Measurements from ENCODE around the gene CTDSPL. TPM values are rescaled to one million over a fixed set of nuclear protein-coding genes. Genes with fewer than 3 reads are reported as not detected.

The CTDSPL gene
- total and polyA plus RNA-seq, 5 donors from 2014 or later: 0.08 to 1.7 TPM; not detected in 3

DNA sequence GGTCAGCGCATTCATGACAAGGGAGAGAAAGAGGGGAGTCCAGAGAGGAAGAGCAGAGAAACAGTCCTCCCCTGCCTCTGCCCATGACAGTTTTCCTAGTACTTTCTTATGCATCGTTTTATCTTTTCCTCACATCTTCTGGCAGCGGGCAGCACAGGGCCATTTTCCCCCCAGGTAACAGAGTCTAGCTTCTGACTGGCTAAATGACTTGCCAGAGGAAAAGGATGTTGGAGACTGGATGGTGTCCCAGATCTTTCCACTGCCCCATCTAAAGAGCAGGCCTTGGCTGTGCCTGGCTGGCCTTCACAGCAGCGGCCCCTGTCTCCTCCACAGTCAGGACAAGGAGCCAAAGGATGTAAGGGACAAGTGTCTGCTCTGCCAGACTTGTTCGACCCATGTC, 59.3 kb downstream of the CTDSPL start:
- H3K27me3 ChIP-seq (ENCODE audit: control insufficient read depth, insufficient read depth, low read length): peaks cover 3% of the 10 kb centered on the region
- Mint-ChIP-seq H3K4me3 (no peak overlapping the region), H3K4me1 (no peaks in the 10 kb centered on the region), H3K36me3 (no peaks in the 10 kb centered on the region), H3K9me3 (no peaks in the 10 kb centered on the region), H3K27ac (no peak overlapping the region), H3K27me3 (peaks cover 20% of the 10 kb centered on the region)
- no peaks in the 10 kb centered on the region for H3K4me1 ChIP-seq (ENCODE audit: control insufficient read depth, insufficient read depth, low read length, poor library complexity, severe bottlenecking)
- ATAC-seq (ENCODE audit: low read depth in 2 of 2) (no peak), DNase-seq (no peak)
- no peak overlapping the region for H3K27ac ChIP-seq (ENCODE audit: insufficient read depth, low read length, poor library complexity, severe bottlenecking)
- H3K4me3 ChIP-seq (ENCODE audit: low read depth, low read length): no peak overlapping the region
- H3K9me3 ChIP-seq (ENCODE audit: control insufficient read depth in 2 of 2, low read length in 2 of 2): no peaks in the 10 kb centered on the region
- no peaks in the 10 kb centered on the region for H3K36me3 ChIP-seq (ENCODE audit: control insufficient read depth, insufficient read depth, low read length)

DNA sequence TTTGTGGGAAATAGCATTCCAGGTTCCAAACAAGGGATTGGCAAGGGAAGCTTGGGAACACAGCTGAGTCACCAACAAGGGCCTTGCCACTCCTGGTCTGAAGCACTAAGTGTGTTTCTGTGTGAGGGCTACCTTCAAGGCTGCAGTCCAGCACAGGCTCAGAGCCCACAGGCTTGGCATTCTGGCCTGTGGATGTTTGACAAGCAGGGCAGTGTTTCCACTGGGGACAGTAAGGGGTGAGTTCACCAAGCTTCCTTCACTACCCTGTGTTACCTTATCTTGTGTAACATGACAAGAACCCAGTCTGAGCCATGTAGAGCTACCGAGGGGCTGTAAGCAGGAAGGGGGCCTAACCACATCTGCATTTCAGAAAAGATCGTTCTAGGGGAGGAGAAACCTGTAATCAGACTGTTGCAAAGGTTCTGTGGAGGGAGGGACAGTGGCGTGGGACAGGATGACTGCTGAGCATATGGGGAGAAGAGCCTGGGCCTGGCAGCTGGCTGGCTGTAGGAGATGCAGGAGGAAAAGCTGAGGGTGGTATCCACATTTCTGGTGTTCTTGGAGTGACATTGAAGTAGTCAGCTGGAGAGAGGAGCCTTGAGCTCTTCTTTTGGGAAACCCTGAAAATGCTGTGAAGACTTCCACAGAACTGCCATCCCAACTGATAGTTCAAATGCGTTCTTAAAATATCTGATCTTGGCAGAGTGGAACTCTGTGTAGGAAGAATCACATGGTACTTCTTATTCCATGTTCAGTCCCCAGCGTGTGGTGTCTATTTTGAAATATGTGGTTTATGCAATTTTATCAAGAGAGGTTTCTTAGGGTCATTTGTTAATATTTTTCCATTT, 61.3 kb downstream of the CTDSPL start:
- Mint-ChIP-seq H3K9me3 (no peaks in the 10 kb centered on the region), H3K27ac (peak overlapping the region in 1 of 3 donors; percentile 12), H3K36me3 (no peaks in the 10 kb centered on the region), H3K27me3 (peaks cover 22% of the 10 kb centered on the region), H3K4me1 (no peaks in the 10 kb centered on the region), H3K4me3 (no peak overlapping the region)
- Histone ChIP-seq H3K36me3 (ENCODE audit: control insufficient read depth, insufficient read depth, low read length) (no peaks in the 10 kb centered on the region), H3K27ac (ENCODE audit: insufficient read depth, low read length, poor library complexity, severe bottlenecking) (no peak overlapping the region), H3K4me3 (ENCODE audit: low read depth, low read length) (no peak overlapping the region), H3K4me1 (ENCODE audit: control insufficient read depth, insufficient read depth, low read length, poor library complexity, severe bottlenecking) (no peaks in the 10 kb centered on the region), H3K9me3 (ENCODE audit: control insufficient read depth in 2 of 2, low read length in 2 of 2) (no peaks in the 10 kb centered on the region), H3K27me3 (ENCODE audit: control insufficient read depth, insufficient read depth, low read length) (peaks cover under 1% of the 10 kb centered on the region)
- no peak for ATAC-seq (ENCODE audit: low read depth in 2 of 2)
- no peak for DNase-seq

DNA sequence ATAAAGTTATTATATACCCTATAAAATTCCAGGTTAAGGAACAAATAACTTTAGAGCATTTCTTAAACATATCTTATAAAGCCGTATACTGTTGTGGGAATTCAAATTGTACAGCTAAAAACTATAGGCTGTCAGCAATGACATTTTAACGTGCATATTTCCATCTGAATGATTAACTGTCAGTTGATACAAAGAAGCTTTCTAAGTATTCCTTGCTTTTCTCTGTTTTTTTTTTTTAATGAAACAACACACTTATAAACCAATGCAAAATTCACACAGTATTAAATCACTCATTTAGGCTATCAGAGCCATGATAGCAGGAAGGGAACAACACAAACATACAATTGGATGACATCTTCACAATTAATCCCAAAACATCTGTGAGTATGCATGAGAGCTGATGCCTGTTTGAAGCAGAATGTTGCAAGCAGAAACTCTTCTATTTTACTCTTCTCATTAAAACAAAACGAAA, 61.9 kb downstream of the CTDSPL start:
- DNase-seq (no peak), ATAC-seq (ENCODE audit: low read depth in 2 of 2) (no peak)
- H3K27ac Mint-ChIP-seq: no peak overlapping the region
- H3K4me3 ChIP-seq (ENCODE audit: low read depth, low read length): no peak overlapping the region
- H3K4me1 ChIP-seq (ENCODE audit: control insufficient read depth, insufficient read depth, low read length, poor library complexity, severe bottlenecking): no peaks in the 10 kb centered on the region
- peaks cover 17% of the 10 kb centered on the region for H3K27me3 Mint-ChIP-seq
- H3K4me3 Mint-ChIP-seq: no peak overlapping the region
- H3K27me3 ChIP-seq (ENCODE audit: control insufficient read depth, insufficient read depth, low read length): no peaks in the 10 kb centered on the region
- no peaks in the 10 kb centered on the region for H3K9me3 ChIP-seq (ENCODE audit: control insufficient read depth in 2 of 2, low read length in 2 of 2)
- no peaks in the 10 kb centered on the region for H3K9me3 Mint-ChIP-seq
- H3K36me3 Mint-ChIP-seq: no peaks in the 10 kb centered on the region
- no peak overlapping the region for H3K27ac ChIP-seq (ENCODE audit: insufficient read depth, low read length, poor library complexity, severe bottlenecking)
- no peaks in the 10 kb centered on the region for H3K36me3 ChIP-seq (ENCODE audit: control insufficient read depth, insufficient read depth, low read length)
- no peaks in the 10 kb centered on the region for H3K4me1 Mint-ChIP-seq

DNA sequence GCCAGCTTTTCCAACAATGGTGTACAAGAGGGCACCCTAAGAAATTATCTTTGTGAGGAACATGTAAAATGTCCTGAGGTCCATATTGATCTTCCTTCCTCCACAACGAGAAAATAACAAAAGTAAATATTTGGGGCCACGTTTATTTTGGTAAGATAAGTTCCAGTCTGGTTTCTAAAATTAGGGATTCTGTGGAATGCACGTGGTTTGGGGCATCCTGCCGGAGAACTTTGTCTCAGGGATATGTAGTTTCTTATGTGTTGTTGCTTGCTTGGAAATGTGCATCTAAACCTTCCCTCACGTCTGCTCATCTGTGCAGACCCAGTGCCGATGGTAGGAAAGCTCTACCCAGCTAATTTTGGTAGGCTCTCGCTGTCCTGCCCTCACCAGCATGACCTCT, 62.8 kb downstream of the CTDSPL start:
- DNase-seq: no peak
- no peak overlapping the region for H3K4me3 Mint-ChIP-seq
- H3K4me3 ChIP-seq (ENCODE audit: low read depth, low read length): no peak overlapping the region
- H3K36me3 ChIP-seq (ENCODE audit: control insufficient read depth, insufficient read depth, low read length): no peaks in the 10 kb centered on the region
- H3K9me3 ChIP-seq (ENCODE audit: control insufficient read depth in 2 of 2, low read length in 2 of 2): no peaks in the 10 kb centered on the region
- H3K27me3 ChIP-seq (ENCODE audit: control insufficient read depth, insufficient read depth, low read length): no peaks in the 10 kb centered on the region
- H3K4me1 Mint-ChIP-seq: no peaks in the 10 kb centered on the region
- H3K4me1 ChIP-seq (ENCODE audit: control insufficient read depth, insufficient read depth, low read length, poor library complexity, severe bottlenecking): no peaks in the 10 kb centered on the region
- H3K27me3 Mint-ChIP-seq: peaks cover 20% of the 10 kb centered on the region
- peaks cover 0 to 5% (median 0%) of the 10 kb centered on the region in 7 donors for H3K9me3 Mint-ChIP-seq
- H3K36me3 Mint-ChIP-seq: no peaks in the 10 kb centered on the region
- ATAC-seq (ENCODE audit: low read depth in 2 of 2): no peak
- H3K27ac Mint-ChIP-seq: peak overlapping the region; percentile 9 to 45 (median 11)
- H3K27ac ChIP-seq (ENCODE audit: insufficient read depth, low read length, poor library complexity, severe bottlenecking): no peak overlapping the region

DNA sequence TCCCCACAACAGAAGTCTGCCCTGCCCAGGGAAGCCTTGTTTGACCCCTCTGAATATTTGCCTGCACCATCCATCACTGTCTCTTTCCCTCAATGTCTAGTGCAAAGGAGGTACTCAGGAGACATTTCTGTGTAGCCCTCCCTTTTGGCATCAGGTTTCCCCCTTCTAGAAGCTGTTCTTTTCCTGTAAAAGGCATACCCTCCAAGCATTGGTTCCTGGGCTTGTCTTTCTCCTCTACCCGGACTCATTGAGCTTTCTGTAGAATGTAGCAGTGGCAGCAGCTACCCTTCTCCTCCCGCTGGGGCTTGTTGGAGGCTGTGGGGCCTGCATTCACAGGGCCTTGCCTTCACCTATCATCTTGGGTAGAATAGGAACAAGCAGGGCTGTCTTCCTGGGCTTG, 63.5 kb downstream of the CTDSPL start:
- H3K27ac Mint-ChIP-seq: no peak overlapping the region

DNA sequence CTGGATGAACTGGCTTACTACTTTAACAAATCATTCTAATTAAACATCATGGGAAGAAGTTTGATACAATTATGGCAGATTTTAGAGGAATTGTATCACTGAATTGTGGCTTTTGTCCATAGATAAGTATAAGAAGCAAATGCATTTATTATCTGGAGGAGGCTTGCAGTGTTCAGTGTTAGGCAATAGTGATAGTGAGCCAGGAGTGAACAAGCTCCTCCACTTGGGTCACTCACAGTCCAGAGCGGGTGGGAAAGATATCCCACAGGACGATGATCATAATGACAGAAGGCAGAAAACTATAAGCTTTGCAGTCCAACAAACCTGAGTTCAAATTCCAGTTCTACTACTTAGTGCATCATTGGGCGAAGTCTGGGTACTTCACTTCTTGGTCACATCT, 64.9 kb downstream of the CTDSPL start:
- Histone ChIP-seq H3K27me3 (ENCODE audit: control insufficient read depth, insufficient read depth, low read length) (no peaks in the 10 kb centered on the region), H3K4me3 (ENCODE audit: low read depth, low read length) (no peak overlapping the region), H3K9me3 (ENCODE audit: control insufficient read depth in 2 of 2, low read length in 2 of 2) (no peaks in the 10 kb centered on the region), H3K36me3 (ENCODE audit: control insufficient read depth, insufficient read depth, low read length) (no peaks in the 10 kb centered on the region), H3K27ac (ENCODE audit: insufficient read depth, low read length, poor library complexity, severe bottlenecking) (no peak overlapping the region), H3K4me1 (ENCODE audit: control insufficient read depth, insufficient read depth, low read length, poor library complexity, severe bottlenecking) (no peaks in the 10 kb centered on the region)
- DNase-seq (no peak), ATAC-seq (ENCODE audit: low read depth in 2 of 2) (no peak)
- H3K4me1 Mint-ChIP-seq: no peaks in the 10 kb centered on the region
- no peaks in the 10 kb centered on the region for H3K36me3 Mint-ChIP-seq
- peaks cover 28% of the 10 kb centered on the region for H3K27me3 Mint-ChIP-seq
- no peak overlapping the region for H3K4me3 Mint-ChIP-seq
- H3K27ac Mint-ChIP-seq: no peak overlapping the region
- H3K9me3 Mint-ChIP-seq: peaks cover 0 to 6% (median 0%) of the 10 kb centered on the region in 7 donors

More for the DNA sequence above, 63.5 kb downstream of the CTDSPL start:
- H3K4me1 ChIP-seq (ENCODE audit: control insufficient read depth, insufficient read depth, low read length, poor library complexity, severe bottlenecking): no peaks in the 10 kb centered on the region
- H3K36me3 ChIP-seq (ENCODE audit: control insufficient read depth, insufficient read depth, low read length): no peaks in the 10 kb centered on the region
- Mint-ChIP-seq H3K4me1 (no peaks in the 10 kb centered on the region), H3K4me3 (no peak overlapping the region), H3K36me3 (no peaks in the 10 kb centered on the region), H3K27me3 (peaks cover 22% of the 10 kb centered on the region), H3K9me3 (peaks cover 0 to 6% (median 0%) of the 10 kb centered on the region in 7 donors)
- H3K27me3 ChIP-seq (ENCODE audit: control insufficient read depth, insufficient read depth, low read length): no peaks in the 10 kb centered on the region
- no peak for DNase-seq
- no peak for ATAC-seq (ENCODE audit: low read depth in 2 of 2)
- no peak overlapping the region for H3K27ac ChIP-seq (ENCODE audit: insufficient read depth, low read length, poor library complexity, severe bottlenecking)
- no peaks in the 10 kb centered on the region for H3K9me3 ChIP-seq (ENCODE audit: control insufficient read depth in 2 of 2, low read length in 2 of 2)
- no peak overlapping the region for H3K4me3 ChIP-seq (ENCODE audit: low read depth, low read length)

DNA sequence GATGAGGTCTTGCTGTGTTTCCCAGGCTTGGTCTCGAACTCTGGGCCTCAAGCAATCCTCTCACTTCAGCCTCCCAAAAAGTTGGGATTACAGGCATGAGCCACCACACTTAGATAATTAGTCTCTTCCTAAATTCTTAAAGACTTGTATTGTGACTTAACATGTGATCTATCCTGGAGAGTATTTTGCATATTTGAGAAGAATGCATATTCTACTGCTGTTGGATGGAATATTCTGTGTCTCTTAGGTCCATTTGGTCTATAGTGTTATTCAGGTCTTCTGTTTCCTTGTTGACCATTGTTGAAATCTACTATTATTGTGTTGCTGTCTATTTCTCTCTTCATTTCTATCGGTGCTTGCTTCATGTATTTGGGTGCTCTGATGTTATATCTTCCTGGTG, 68.8 kb downstream of the CTDSPL start:
- ATAC-seq (ENCODE audit: low read depth in 2 of 2) (no peak), DNase-seq (no peak)
- Histone ChIP-seq H3K36me3 (ENCODE audit: control insufficient read depth, insufficient read depth, low read length) (no peaks in the 10 kb centered on the region), H3K4me3 (ENCODE audit: low read depth, low read length) (no peak overlapping the region), H3K27ac (ENCODE audit: insufficient read depth, low read length, poor library complexity, severe bottlenecking) (no peak overlapping the region), H3K4me1 (ENCODE audit: control insufficient read depth, insufficient read depth, low read length, poor library complexity, severe bottlenecking) (no peaks in the 10 kb centered on the region), H3K27me3 (ENCODE audit: control insufficient read depth, insufficient read depth, low read length) (peaks cover 5% of the 10 kb centered on the region), H3K9me3 (ENCODE audit: control insufficient read depth in 2 of 2, low read length in 2 of 2) (no peaks in the 10 kb centered on the region)
- H3K36me3 Mint-ChIP-seq: no peaks in the 10 kb centered on the region
- H3K9me3 Mint-ChIP-seq: peaks cover 0 to 6% (median 0%) of the 10 kb centered on the region in 7 donors
- no peak overlapping the region for H3K4me3 Mint-ChIP-seq
- peaks cover 20% of the 10 kb centered on the region for H3K27me3 Mint-ChIP-seq
- no peaks in the 10 kb centered on the region for H3K4me1 Mint-ChIP-seq
- no peak overlapping the region for H3K27ac Mint-ChIP-seq

DNA sequence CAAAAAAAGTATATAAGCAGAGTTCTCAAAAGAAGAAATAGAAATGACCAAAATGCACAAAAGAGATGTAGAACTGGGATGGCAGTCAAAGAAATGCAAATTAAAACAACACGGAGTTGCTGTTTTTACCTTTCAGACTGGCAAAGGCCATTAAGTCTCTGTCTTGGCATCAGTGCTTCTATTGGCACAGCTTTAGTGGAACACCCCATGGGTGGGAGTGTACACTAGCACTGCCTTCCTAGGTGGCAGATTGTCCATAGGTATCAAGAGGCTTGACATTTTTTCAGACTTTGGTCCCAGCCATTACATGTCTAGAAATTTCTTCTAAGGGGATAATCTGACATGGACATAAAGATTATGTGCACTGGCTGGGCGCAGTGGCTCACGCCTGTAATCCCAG, 70.8 kb downstream of the CTDSPL start:
- no peaks in the 10 kb centered on the region for H3K36me3 Mint-ChIP-seq
- Histone ChIP-seq H3K4me1 (ENCODE audit: control insufficient read depth, insufficient read depth, low read length, poor library complexity, severe bottlenecking) (no peaks in the 10 kb centered on the region), H3K27ac (ENCODE audit: insufficient read depth, low read length, poor library complexity, severe bottlenecking) (no peak overlapping the region), H3K27me3 (ENCODE audit: control insufficient read depth, insufficient read depth, low read length) (peaks cover 5% of the 10 kb centered on the region), H3K36me3 (ENCODE audit: control insufficient read depth, insufficient read depth, low read length) (no peaks in the 10 kb centered on the region), H3K4me3 (ENCODE audit: low read depth, low read length) (no peak overlapping the region), H3K9me3 (ENCODE audit: control insufficient read depth in 2 of 2, low read length in 2 of 2) (no peaks in the 10 kb centered on the region)
- DNase-seq (no peak), ATAC-seq (ENCODE audit: low read depth in 2 of 2) (no peak)
- peaks cover 15% of the 10 kb centered on the region for H3K27me3 Mint-ChIP-seq
- H3K4me3 Mint-ChIP-seq: no peak overlapping the region
- no peaks in the 10 kb centered on the region for H3K4me1 Mint-ChIP-seq
- no peak overlapping the region for H3K27ac Mint-ChIP-seq
- H3K9me3 Mint-ChIP-seq: peaks cover 0 to 6% (median 0%) of the 10 kb centered on the region in 7 donors
